OCI-LY1 (cell line): Measurements from ENCODE around the gene TXNRD1.

Source experiments
- H2AFZ ChIP-seq: fragments of 200-600 bp; sonication (generic), shearing (Covaris generic); 2 replicates; pipeline ENCODE4 v1.6.0; 2014; ENCODE audit warnings: antibody characterized with exemption, mild to moderate bottlenecking, low read length
- H3F3A ChIP-seq: fragments of 200-600 bp; sonication (generic), shearing (Covaris generic); 2 replicates; pipeline ENCODE4 v1.6.0; 2014; ENCODE audit warnings: mild to moderate bottlenecking, antibody characterized with exemption, low read length, moderate library complexity; ENCODE audit not compliant: insufficient read depth
- H3K27ac ChIP-seq: fragments of 200-600 bp; sonication (generic); 2 replicates; pipeline ENCODE4 v1.5.1; 2014; ENCODE audit warnings: low read length, mixed run types, mild to moderate bottlenecking, low read depth; ENCODE audit not compliant: poor library complexity, severe bottlenecking
- H3K27me3 ChIP-seq: fragments of 200-600 bp; sonication (generic); 2 replicates; pipeline ENCODE4 v1.6.0; 2014; ENCODE audit warnings: antibody characterized with exemption, mild to moderate bottlenecking, low read length, moderate library complexity; ENCODE audit not compliant: insufficient read depth
- H3K36me3 ChIP-seq: fragments of 200-600 bp; sonication (generic); 2 replicates; pipeline ENCODE4 v1.6.1; 2014; ENCODE audit warnings: mild to moderate bottlenecking, antibody characterized with exemption, low read length, moderate library complexity, mixed read lengths; ENCODE audit not compliant: insufficient read depth
- H3K4me1 ChIP-seq: fragments of 200-600 bp; sonication (generic); 2 replicates; pipeline ENCODE4 v1.5.1; 2014; ENCODE audit warnings: mild to moderate bottlenecking, low read length, moderate library complexity; ENCODE audit not compliant: insufficient read depth, severe bottlenecking
- H3K4me2 ChIP-seq: fragments of 200-600 bp; sonication (generic), shearing (Covaris generic); 2 replicates; pipeline ENCODE4 v1.6.1; 2014; ENCODE audit warnings: low read length
- H3K4me3 ChIP-seq: fragments of 200-600 bp; sonication (generic); 2 replicates; pipeline ENCODE4 v1.5.1; 2014; ENCODE audit warnings: low read length, low read depth, mild to moderate bottlenecking, mixed read lengths; ENCODE audit not compliant: poor library complexity, severe bottlenecking
- H3K79me2 ChIP-seq: fragments of 200-600 bp; shearing (Covaris generic); 2 replicates; pipeline ENCODE4 v1.6.1; 2016; ENCODE audit warnings: mixed run types, low read length, mixed read lengths; ENCODE audit not compliant: insufficient read depth
- H3K9ac ChIP-seq: fragments of 200-600 bp; sonication (generic), shearing (Covaris generic); 2 replicates; pipeline ENCODE4 v1.6.1; 2014; ENCODE audit warnings: mild to moderate bottlenecking, low read length, mixed read lengths
- H3K9me2 ChIP-seq: fragments of 200-600 bp; sonication (generic), shearing (Covaris generic); 2 replicates; pipeline ENCODE4 v1.6.1; 2014; ENCODE audit warnings: low read depth, mild to moderate bottlenecking, low read length, mixed read lengths
- H3K9me3 ChIP-seq: fragments of 200-600 bp; shearing (Covaris generic); 2 replicates; pipeline ENCODE4 v1.6.1; 2014; ENCODE audit warnings: low read length, mixed read lengths
- H4K20me1 ChIP-seq: fragments of 200-600 bp; sonication (generic), shearing (Covaris generic); 2 replicates; pipeline ENCODE4 v1.6.0; 2016; ENCODE audit warnings: mild to moderate bottlenecking, low read length; ENCODE audit not compliant: insufficient read depth
- CTCF ChIP-seq: fragments of 200-600 bp; sonication (generic), shearing (Covaris generic); IDR thresholded peaks from 2 replicates; pipeline ENCODE4 v1.5.1; 2017; ENCODE audit warnings: mild to moderate bottlenecking, antibody characterized with exemption, low read length, moderate library complexity, mixed read lengths
- EZH2 ChIP-seq: fragments of 200-600 bp; sonication (generic), shearing (Covaris generic); IDR thresholded peaks from 2 replicates; pipeline ENCODE4 v1.8.0; 2017; ENCODE audit warnings: borderline replicate concordance, mixed run types, mild to moderate bottlenecking, antibody characterized with exemption, low read length, moderate library complexity, mixed read lengths

TXNRD1 gene

DNA sequence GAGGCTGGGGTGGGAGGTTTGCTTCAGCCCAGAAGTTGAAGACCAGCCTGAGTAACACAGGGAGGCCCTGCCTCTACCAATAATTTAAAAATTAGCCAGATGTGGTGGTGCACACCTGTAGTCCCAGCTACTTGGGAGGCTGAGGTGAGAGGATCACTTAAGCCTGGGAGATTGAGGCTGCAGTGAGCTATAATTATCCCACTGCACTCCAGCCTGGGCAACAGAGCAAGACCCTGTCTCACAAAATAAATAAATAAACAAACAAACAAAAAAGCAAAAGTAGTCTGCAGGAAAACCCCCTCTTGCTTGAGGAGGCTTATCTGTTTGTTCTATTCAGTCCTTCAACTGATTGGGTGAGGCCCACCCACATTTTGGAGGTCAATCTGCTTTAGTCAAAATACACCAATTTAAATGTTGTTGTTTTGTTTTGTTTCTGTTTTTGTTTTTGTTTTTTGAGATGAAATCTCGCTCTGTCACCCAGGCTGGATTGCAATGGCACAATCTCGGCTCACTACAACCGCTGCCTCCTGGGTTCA, 24.9 kb upstream of the TXNRD1 start:
- TF ChIP-seq EZH2 (no peak), CTCF (no peak)
- no peaks in the 10 kb centered on the region for H3F3A ChIP-seq
- no peak overlapping the region for H3K4me3 ChIP-seq
- no peaks in the 10 kb centered on the region for H4K20me1 ChIP-seq
- H3K79me2 ChIP-seq: no peaks in the 10 kb centered on the region
- H3K9ac ChIP-seq: no peak overlapping the region
- H3K27me3 ChIP-seq: no peaks in the 10 kb centered on the region
- H3K4me2 ChIP-seq: no peak overlapping the region
- H2AFZ ChIP-seq: no peak overlapping the region
- no peaks in the 10 kb centered on the region for H3K4me1 ChIP-seq
- H3K36me3 ChIP-seq: no peaks in the 10 kb centered on the region
- no peaks in the 10 kb centered on the region for H3K9me2 ChIP-seq
- H3K27ac ChIP-seq: no peak overlapping the region
- H3K9me3 ChIP-seq: no peaks in the 10 kb centered on the region

- Histone ChIP-seq H3K4me2 (no peak overlapping the region), H3K27ac (no peak overlapping the region), H3K79me2 (no peaks in the 10 kb centered on the region), H3K9ac (no peak overlapping the region), H3K36me3 (no peaks in the 10 kb centered on the region), H3K9me3 (no peaks in the 10 kb centered on the region; the same call in 1 of the 2 replicates), H3K4me1 (no peaks in the 10 kb centered on the region), H3K27me3 (no peaks in the 10 kb centered on the region), H4K20me1 (no peaks in the 10 kb centered on the region), H3F3A (no peaks in the 10 kb centered on the region), H2AFZ (no peak overlapping the region), H3K9me2 (no peaks in the 10 kb centered on the region), H3K4me3 (no peak overlapping the region)
- TF ChIP-seq CTCF (no peak), EZH2 (no peak)
These were observed 18.3 kb upstream of the TXNRD1 start for GRCh38 chr12:104197264-104197663.

- Histone ChIP-seq H3F3A (no peaks in the 10 kb centered on the region), H3K9ac (no peak overlapping the region), H3K4me3 (no peak overlapping the region), H3K4me1 (no peaks in the 10 kb centered on the region), H3K27me3 (no peaks in the 10 kb centered on the region), H3K36me3 (no peaks in the 10 kb centered on the region), H3K9me3 (no peaks in the 10 kb centered on the region; the same call in 1 of the 2 replicates), H3K4me2 (no peak overlapping the region), H3K9me2 (no peaks in the 10 kb centered on the region), H3K27ac (no peak overlapping the region), H2AFZ (no peak overlapping the region), H4K20me1 (no peaks in the 10 kb centered on the region), H3K79me2 (no peaks in the 10 kb centered on the region)
- TF ChIP-seq CTCF: no peak
These were observed 15.6 kb upstream of the TXNRD1 start for GRCh38 chr12:104199964-104200363.
